ENCODE results near the gene WBP4. TPM values are rescaled to one million over a fixed set of nuclear protein-coding genes. Genes with fewer than 3 reads are reported as not detected.

Gene WBP4
- total and polyA plus RNA-seq, 9 of the 15 experiments (the other 6 are each of a cell fraction or from before 2014, with no cell fraction given): 5.5 to 12.2 (median 7.9) TPM

DNA sequence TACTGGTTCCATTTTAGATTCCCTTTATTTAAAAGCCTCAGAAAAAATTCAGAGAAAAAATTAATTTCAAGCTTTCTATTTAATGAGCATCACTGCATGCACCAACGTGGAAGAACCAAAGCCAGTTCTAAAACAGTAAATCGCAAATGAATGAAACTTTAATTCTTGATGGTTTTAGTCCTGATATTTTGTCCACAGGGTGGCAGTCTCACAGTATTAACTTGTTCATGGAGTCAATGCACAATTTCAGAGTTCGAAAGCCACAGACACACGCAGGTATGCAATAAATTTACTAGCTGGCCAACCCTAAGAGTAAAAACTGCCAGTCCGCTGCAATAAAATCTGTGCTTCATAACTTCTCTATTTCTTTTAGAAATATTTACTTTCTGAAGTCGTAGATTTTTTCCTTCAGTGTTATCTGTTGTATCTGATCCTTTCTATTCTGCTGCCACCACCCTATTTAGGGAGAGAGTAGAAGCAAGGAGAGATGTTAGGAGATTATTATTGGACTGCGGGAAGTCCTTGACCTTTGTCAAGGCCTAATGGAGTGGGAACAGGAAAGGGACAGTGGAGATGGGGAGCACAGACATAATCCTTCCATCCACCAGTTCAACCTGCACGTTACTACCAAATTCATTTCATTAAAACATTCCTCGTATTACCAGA lies 7.0 kb upstream of the WBP4 start:
- peak overlapping the region in 1 of 2 experiments; percentile 15; a peak in 1 of 4 replicates for H3K9ac ChIP-seq (ENCODE audit: insufficient read depth in 1 of 2, low read depth in 2 of 2, low read length in 2 of 2)
- H4K20me1 ChIP-seq (replicated peaks; ENCODE audit: control insufficient read depth, insufficient read depth, low read length): no peaks in the 10 kb centered on the region
- 15% methylated on average over 9 of the region's 9 CpGs for WGBS (ENCODE audit: insufficient coverage, low coverage, missing lambda C conversion rate)
- H3K9me1 ChIP-seq (ENCODE audit: control insufficient read depth, insufficient read depth, low read length): no peaks in the 10 kb centered on the region
- ATAC-seq (peak; percentile 57), FAIRE-seq (no peak), DNase-seq (ENCODE audit: extremely low read depth in 1 of 4, low spot score in 3 of 4) (peak in 2 of 4 experiments; percentile 24 to 68)
- H3K4me3 ChIP-seq: no peak overlapping the region
- no peaks in the 10 kb centered on the region; the same call in 1 of the 2 replicates for H3K9me3 ChIP-seq (replicated peaks; ENCODE audit: control insufficient read depth, insufficient read depth, low read depth, low read length)
- ChIA-PET CTCF (ENCODE audit: low intra/inter-chr PET ratio) (interaction anchor here (2.2 kb wide), 1 partner anchor 168 kb away, joined by 10 read pairs; no protein-coding TSS in a partner anchor), POLR2A (interaction anchor here (1.1 kb wide), 1 partner anchor 70 kb away, joined by 4 read pairs; no protein-coding TSS in a partner anchor)
- H2AFZ ChIP-seq (ENCODE audit: low read depth, low read length): peak overlapping the region; percentile 25; the same call in 1 of the 2 replicates
- H3K27me3 ChIP-seq (ENCODE audit: control insufficient read depth in 2 of 2, insufficient read depth in 2 of 2, low read length in 2 of 2): no peaks in the 10 kb centered on the region
- H3K27ac ChIP-seq (ENCODE audit: extremely low read depth, low read depth, low read length): peak overlapping the region; percentile 24; the same call in 1 of the 3 replicates
- peaks cover 8 to 40% of the 10 kb centered on the region in 2 experiments; a peak in 3 of 5 replicates for H3K4me1 ChIP-seq (replicated peaks in 1 of 2; ENCODE audit: control insufficient read depth in 2 of 2, insufficient read depth in 2 of 2, low read length in 2 of 2)
- H3K79me2 ChIP-seq (ENCODE audit: control insufficient read depth, insufficient read depth, low read length): peaks cover 99% of the 10 kb centered on the region
- H3K4me2 ChIP-seq (ENCODE audit: insufficient read depth, low read length): peak overlapping the region; percentile 66
- no TSS peak for BruUV-seq (replicated peaks)
- in situ Hi-C loops (cut with MboI) (loop anchor here (25.0 kb wide), 1 partner anchor 267 kb away; the partner anchor contains the start of gene SLC25A15), intact Hi-C loops (cut with micrococcal nuclease) (loop anchor here (1.0 kb wide), 1 partner anchor 168 kb away; no protein-coding TSS in a partner anchor)
- peaks cover 3% of the 10 kb centered on the region; the same call in 2 of the 3 replicates for H3K36me3 ChIP-seq (ENCODE audit: control insufficient read depth, insufficient read depth, low read length)
- TF ChIP-seq, protein P1, sequence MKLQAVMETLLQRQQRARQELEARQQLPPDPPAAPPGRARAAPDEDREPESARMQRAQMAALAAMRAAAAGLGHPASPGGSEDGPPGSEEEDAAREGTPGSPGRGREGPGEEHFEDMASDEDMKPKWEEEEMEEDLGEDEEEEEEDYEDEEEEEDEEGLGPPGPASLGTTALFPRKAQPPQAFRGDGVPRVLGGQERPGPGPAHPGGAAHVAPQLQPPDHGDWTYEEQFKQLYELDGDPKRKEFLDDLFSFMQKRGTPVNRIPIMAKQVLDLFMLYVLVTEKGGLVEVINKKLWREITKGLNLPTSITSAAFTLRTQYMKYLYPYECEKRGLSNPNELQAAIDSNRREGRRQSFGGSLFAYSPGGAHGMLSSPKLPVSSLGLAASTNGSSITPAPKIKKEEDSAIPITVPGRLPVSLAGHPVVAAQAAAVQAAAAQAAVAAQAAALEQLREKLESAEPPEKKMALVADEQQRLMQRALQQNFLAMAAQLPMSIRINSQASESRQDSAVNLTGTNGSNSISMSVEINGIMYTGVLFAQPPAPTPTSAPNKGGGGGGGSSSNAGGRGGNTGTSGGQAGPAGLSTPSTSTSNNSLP (IDR thresholded peaks at IDR 0.05; ENCODE audit: borderline replicate concordance, low read depth, low read length): peak; percentile 68; the same call in 1 of the 2 replicates
- no peak for TF ChIP-seq ZNF431 (CRISPR knock-in tag; IDR thresholded peaks at IDR 0.05)
- no peak for TF ChIP-seq JUNB (CRISPR knock-in tag; conservative IDR thresholded peaks at IDR 0.05)
- no peak for TF ChIP-seq RBBP5 (IDR thresholded peaks at IDR 0.05; ENCODE audit: borderline replicate concordance, insufficient read depth, low read length, poor library complexity, severe bottlenecking)
- no peak for TF ChIP-seq ETV5 (CRISPR knock-in tag; IDR thresholded peaks at IDR 0.05; ENCODE audit: low read depth)
- TF ChIP-seq PHTF2 (CRISPR knock-in tag; IDR thresholded peaks at IDR 0.05): no peak
- TF ChIP-seq ZNF785 (CRISPR knock-in tag; IDR thresholded peaks at IDR 0.05): no peak
- no peak for TF ChIP-seq SPI1 (IDR thresholded peaks at IDR 0.05; ENCODE audit: borderline replicate concordance, low read depth, low read length)
- no peak for TF ChIP-seq ILF3 (IDR thresholded peaks at IDR 0.05; ENCODE audit: borderline replicate concordance)
- TF ChIP-seq KAT8 (IDR thresholded peaks at IDR 0.05; ENCODE audit: low read depth): no peak
- TF ChIP-seq, protein P2, sequence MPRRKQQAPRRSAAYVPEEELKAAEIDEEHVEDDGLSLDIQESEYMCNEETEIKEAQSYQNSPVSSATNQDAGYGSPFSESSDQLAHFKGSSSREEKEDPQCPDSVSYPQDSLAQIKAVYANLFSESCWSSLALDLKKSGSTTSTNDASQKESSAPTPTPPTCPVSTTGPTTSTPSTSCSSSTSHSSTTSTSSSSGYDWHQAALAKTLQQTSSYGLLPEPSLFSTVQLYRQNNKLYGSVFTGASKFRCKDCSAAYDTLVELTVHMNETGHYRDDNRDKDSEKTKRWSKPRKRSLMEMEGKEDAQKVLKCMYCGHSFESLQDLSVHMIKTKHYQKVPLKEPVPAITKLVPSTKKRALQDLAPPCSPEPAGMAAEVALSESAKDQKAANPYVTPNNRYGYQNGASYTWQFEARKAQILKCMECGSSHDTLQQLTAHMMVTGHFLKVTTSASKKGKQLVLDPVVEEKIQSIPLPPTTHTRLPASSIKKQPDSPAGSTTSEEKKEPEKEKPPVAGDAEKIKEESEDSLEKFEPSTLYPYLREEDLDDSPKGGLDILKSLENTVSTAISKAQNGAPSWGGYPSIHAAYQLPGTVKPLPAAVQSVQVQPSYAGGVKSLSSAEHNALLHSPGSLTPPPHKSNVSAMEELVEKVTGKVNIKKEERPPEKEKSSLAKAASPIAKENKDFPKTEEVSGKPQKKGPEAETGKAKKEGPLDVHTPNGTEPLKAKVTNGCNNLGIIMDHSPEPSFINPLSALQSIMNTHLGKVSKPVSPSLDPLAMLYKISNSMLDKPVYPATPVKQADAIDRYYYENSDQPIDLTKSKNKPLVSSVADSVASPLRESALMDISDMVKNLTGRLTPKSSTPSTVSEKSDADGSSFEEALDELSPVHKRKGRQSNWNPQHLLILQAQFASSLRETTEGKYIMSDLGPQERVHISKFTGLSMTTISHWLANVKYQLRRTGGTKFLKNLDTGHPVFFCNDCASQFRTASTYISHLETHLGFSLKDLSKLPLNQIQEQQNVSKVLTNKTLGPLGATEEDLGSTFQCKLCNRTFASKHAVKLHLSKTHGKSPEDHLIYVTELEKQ (CRISPR knock-in tag; IDR thresholded peaks at IDR 0.05): no peak
- no peak for TF ChIP-seq BRD9 (IDR thresholded peaks at IDR 0.05; ENCODE audit: low read depth, partially characterized antibody)
- TF ChIP-seq, protein P3, sequence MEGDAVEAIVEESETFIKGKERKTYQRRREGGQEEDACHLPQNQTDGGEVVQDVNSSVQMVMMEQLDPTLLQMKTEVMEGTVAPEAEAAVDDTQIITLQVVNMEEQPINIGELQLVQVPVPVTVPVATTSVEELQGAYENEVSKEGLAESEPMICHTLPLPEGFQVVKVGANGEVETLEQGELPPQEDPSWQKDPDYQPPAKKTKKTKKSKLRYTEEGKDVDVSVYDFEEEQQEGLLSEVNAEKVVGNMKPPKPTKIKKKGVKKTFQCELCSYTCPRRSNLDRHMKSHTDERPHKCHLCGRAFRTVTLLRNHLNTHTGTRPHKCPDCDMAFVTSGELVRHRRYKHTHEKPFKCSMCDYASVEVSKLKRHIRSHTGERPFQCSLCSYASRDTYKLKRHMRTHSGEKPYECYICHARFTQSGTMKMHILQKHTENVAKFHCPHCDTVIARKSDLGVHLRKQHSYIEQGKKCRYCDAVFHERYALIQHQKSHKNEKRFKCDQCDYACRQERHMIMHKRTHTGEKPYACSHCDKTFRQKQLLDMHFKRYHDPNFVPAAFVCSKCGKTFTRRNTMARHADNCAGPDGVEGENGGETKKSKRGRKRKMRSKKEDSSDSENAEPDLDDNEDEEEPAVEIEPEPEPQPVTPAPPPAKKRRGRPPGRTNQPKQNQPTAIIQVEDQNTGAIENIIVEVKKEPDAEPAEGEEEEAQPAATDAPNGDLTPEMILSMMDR (IDR thresholded peaks at IDR 0.05 in 2 of 3, conservative IDR thresholded peaks at IDR 0.05 in 1 of 3; ENCODE audit: insufficient read depth in 2 of 3, low read depth in 1 of 3, low read length in 3 of 3): peak; percentile 37 to 56 (median 52); a peak in 4 of 6 replicates
- TF ChIP-seq PML (IDR thresholded peaks at IDR 0.05; ENCODE audit: low read length): no peak

Data from K562 (cell line).